Measurements from ENCODE around the gene AGT.
"Not testable (repeated sequence)": the region's sequence is repeated elsewhere in the genome, so short reads cannot be mapped to it uniquely, and the experiment has no call there.

The AGT gene

GRCh38 chr1:230656719-230657118, 57.2 kb downstream of the AGT start:
- H3K4me1 Mint-ChIP-seq (ENCODE audit: low read depth in 2 of 2), result peaks cover 28 to 50% of the 10 kb centered on the region in 2 donors
- peak overlapping the region; percentile 8 to 67 for H3K27ac Mint-ChIP-seq
- H3K36me3 Mint-ChIP-seq (ENCODE audit: insufficient read depth), result peaks cover 24% of the 10 kb centered on the region

More at GRCh38 chr1:230656719-230657118, 57.2 kb downstream of the AGT start:
- not testable (repeated sequence) for DNase-seq; H3K27me3 Mint-ChIP-seq; H3K4me3 Mint-ChIP-seq; ATAC-seq (replicated peaks); H3K9me3 Mint-ChIP-seq
